ENCODE measurements around the gene FMO1.
A peak's percentile ranks its signal among the peaks of the same experiment; 100 is the strongest.
"Not testable (repeated sequence)": the region's sequence is repeated elsewhere in the genome, so short reads cannot be mapped to it uniquely, and the experiment has no call there.

Gene FMO1

GRCh38 chr1:171220581-171221054 is 27.7 kb upstream of the FMO1 start:
- peak overlapping the region; percentile 20 for H3K4me3 ChIP-seq (ENCODE audit: control insufficient read depth, low read depth, low read length)
- DNase-seq (ENCODE audit: low read depth), result no peak
- TF ChIP-seq CTCF (IDR thresholded peaks at IDR 0.05; ENCODE audit: control insufficient read depth, insufficient read depth, low read depth, low read length, missing control alignments), result peak; percentile 4

GRCh38 chr1:171221665-171222591 is 26.4 kb upstream of the FMO1 start:
- TF ChIP-seq CTCF (IDR thresholded peaks at IDR 0.05; ENCODE audit: control insufficient read depth, insufficient read depth, low read depth, low read length, missing control alignments), result no peak
- no peak overlapping the region for H3K4me3 ChIP-seq (ENCODE audit: control insufficient read depth, low read depth, low read length)
- DNase-seq (ENCODE audit: low read depth), result no peak

GRCh38 chr1:171222936-171223335 is 25.4 kb upstream of the FMO1 start:
- TF ChIP-seq CTCF (IDR thresholded peaks at IDR 0.05; ENCODE audit: control insufficient read depth, insufficient read depth, low read depth, low read length, missing control alignments), result no peak

GRCh38 chr1:171224257-171224656 is 24.0 kb upstream of the FMO1 start:
- not testable (repeated sequence) for DNase-seq (ENCODE audit: low read depth); H3K4me3 ChIP-seq (ENCODE audit: control insufficient read depth, low read depth, low read length)

More at GRCh38 chr1:171222936-171223335, 25.4 kb upstream of the FMO1 start:
- no peak for DNase-seq (ENCODE audit: low read depth)
- H3K4me3 ChIP-seq (ENCODE audit: control insufficient read depth, low read depth, low read length), result no peak overlapping the region

DNA sequence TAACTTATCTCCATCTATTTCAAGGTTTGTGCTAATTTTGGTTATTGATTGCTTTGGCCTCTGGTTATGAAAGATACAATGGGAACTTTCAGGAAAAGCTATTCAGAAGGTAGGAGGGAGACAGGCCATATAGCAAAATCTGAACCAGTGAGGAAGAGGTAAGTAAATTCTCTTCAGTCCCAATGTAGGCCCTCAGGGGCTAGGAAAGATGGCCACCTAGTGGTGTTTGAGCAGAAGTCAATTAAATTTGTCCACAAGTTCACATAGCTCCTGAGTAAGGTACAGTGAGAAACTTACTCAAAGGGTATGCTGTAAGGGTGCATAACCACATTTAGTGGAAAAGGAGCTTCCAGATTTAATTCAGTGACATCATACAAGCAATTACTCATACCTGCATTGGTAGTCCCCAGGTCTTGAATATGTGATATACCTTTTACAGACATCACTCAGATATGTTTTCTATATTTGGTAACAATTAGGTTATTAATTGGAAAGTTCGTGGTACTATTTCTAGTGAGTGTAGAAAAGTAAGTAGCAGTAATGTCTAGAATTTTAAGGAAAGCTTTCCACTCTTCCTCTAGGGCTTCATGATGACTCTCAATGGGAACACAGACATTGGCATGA is 21.4 kb upstream of the FMO1 start:
- TF ChIP-seq CTCF (IDR thresholded peaks at IDR 0.05; ENCODE audit: control insufficient read depth, insufficient read depth, low read depth, low read length, missing control alignments), result peak; percentile 78
- DNase-seq (ENCODE audit: low read depth), result peak; percentile 50
- no peak overlapping the region for H3K4me3 ChIP-seq (ENCODE audit: control insufficient read depth, low read depth, low read length)

DNA sequence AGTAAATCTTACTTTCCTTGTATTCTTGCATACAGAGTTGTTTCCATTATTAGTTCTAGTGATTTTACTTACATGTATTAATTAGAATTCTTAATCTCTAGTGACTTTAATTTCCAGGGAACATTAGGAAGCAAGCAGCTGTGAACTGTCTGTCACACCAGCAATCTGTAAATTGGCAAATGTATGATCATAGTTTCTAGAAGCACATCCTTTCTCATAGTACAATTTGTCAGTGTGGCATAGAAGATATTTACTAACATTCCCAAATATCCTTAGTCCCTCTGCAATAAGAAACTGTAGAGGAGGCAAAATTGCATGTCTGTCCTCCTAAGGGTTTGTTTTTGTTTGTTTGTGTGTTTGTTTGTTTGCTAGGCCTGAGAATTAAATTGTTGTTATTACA is 17.0 kb upstream of the FMO1 start:
- TF ChIP-seq CTCF (IDR thresholded peaks at IDR 0.05; ENCODE audit: control insufficient read depth, insufficient read depth, low read depth, low read length, missing control alignments), result no peak

DNA sequence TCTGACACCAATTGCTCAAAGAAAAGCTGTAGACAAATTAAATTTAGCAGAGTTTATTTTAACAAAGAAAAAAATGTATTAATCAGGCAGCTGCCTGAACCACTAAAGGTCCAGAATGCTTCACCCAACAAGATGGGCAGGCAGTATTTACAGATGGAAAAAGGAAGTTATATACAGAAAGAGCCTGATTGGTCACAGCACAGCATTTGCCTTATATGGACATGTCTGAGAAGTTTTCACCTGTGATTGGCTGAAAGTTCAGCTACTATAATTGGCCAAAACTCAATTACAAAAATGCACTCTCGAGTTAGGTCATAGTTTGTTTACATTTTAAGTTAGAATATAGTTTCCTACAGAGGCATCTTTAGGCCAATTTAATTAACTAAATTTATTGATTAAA is 15.1 kb upstream of the FMO1 start:
- no peak for TF ChIP-seq CTCF (IDR thresholded peaks at IDR 0.05; ENCODE audit: control insufficient read depth, insufficient read depth, low read depth, low read length, missing control alignments)
- no peak for DNase-seq (ENCODE audit: low read depth)
- no peak overlapping the region for H3K4me3 ChIP-seq (ENCODE audit: control insufficient read depth, low read depth, low read length)

More for the DNA sequence above, 17.0 kb upstream of the FMO1 start:
- no peak overlapping the region for H3K4me3 ChIP-seq (ENCODE audit: control insufficient read depth, low read depth, low read length)
- no peak for DNase-seq (ENCODE audit: low read depth)

- not testable (repeated sequence) for DNase-seq (ENCODE audit: low read depth)
These were observed 12.1 kb upstream of the FMO1 start for GRCh38 chr1:171236231-171236630.

More at GRCh38 chr1:171236231-171236630, 12.1 kb upstream of the FMO1 start:
- H3K4me3 ChIP-seq (ENCODE audit: control insufficient read depth, low read depth, low read length), result not testable (repeated sequence)
